HG02798 (cell line): ENCODE data around the gene BAD.
A peak's percentile ranks its signal among the peaks of the same experiment; 100 is the strongest.

Experiments used
- ATAC-seq: cut with Tn5 transposase; IDR thresholded peaks from one replicate; pipeline ENCODE4 v1.9.1; 2021; ENCODE audit warnings: mild to moderate bottlenecking; ENCODE audit not compliant: unreplicated experiment, poor library complexity

Gene BAD

GRCh38 chr11:64247729-64248531 lies 36.5 kb downstream of the BAD start:
- ATAC-seq = no peak

- peak; percentile 42 for ATAC-seq
Observed at GRCh38 chr11:64246871-64247728, 37.4 kb downstream of the BAD start, which contains the start of gene PPP1R14B. Gene PPP1R14B, minus strand, starts transcription at chr11:64246943. Its CDS starts 270 bp downstream, at chr11:64246673.

- peak; percentile 22 for ATAC-seq
Observed at GRCh38 chr11:64246621-64246870, 37.9 kb downstream of the BAD start.

GRCh38 chr11:64245797-64246620 lies 38.5 kb downstream of the BAD start:
- no peak for ATAC-seq

GRCh38 chr11:64245401-64245796 lies 39.1 kb downstream of the BAD start:
- no peak for ATAC-seq

- ATAC-seq = no peak
Observed at GRCh38 chr11:64244966-64245365, 39.5 kb downstream of the BAD start.

- ATAC-seq = no peak
Observed at GRCh38 chr11:64244107-64244506, 40.4 kb downstream of the BAD start.

- ATAC-seq = no peak
Observed at GRCh38 chr11:64243236-64243854, 41.1 kb downstream of the BAD start.

GRCh38 chr11:64241491-64242374 lies 42.7 kb downstream of the BAD start:
- no peak for ATAC-seq

- peak; percentile 79 for ATAC-seq
Observed at GRCh38 chr11:64241241-64241490, 43.3 kb downstream of the BAD start.

GRCh38 chr11:64240435-64241240 lies 43.8 kb downstream of the BAD start, which contains the start of gene FKBP2:
Gene FKBP2, plus strand, starts transcription at chr11:64241095. Its CDS starts 1,293 bp downstream, at chr11:64242388.
- ATAC-seq = peak; percentile 65

- no peak for ATAC-seq
Observed at GRCh38 chr11:64239662-64240434, 44.6 kb downstream of the BAD start.

- no peak for ATAC-seq
Observed at GRCh38 chr11:64238999-64239398, 45.5 kb downstream of the BAD start.

GRCh38 chr11:64238076-64238475 lies 46.4 kb downstream of the BAD start:
- ATAC-seq = no peak

GRCh38 chr11:64237484-64237951 lies 46.9 kb downstream of the BAD start:
- ATAC-seq = no peak

GRCh38 chr11:64235437-64236161 lies 48.9 kb downstream of the BAD start:
- ATAC-seq = no peak
